ENCODE measurements around the gene SPATA16.
"Not testable (repeated sequence)": the region's sequence is repeated elsewhere in the genome, so short reads cannot be mapped to it uniquely, and the experiment has no call there.

DNA sequence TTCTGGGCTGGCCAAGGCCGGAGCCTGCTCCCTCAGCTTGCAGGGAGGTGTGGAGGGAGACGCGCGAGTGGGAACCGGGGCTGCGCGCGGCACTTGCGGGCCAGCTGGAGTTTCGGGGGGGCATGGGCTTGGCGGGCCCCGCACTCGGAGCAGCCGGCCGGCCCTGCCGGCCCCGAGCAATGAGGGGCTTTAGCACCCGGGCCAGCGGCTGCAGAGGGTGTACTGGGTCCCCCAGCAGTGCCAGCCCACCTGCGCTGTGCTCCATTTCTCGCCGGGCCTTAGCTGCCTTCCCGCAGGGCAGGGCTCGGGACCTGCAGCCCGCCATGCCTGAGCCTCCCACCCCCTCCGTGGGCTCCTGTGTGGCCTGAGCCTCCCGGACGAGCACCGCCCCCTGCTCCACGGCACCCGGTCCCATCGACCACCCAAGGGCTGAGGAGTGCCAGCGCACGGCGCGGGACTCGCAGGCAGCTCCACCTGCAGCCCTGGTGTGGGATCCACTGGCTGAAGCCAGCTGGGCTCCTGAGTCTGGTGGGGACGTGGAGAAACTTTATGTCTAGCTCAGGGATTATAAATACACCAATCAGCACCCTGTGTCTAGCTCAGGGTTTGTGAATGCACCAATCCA, 274.2 kb downstream of the SPATA16 start:
- TF ChIP-seq SUZ12 (IDR thresholded peaks at IDR 0.05; ENCODE audit: extremely low read depth, insufficient read depth, insufficient read length); YY1 (IDR thresholded peaks at IDR 0.05; ENCODE audit: insufficient read depth, insufficient read length): not testable (repeated sequence)

Data from NT2/D1 (cell line).